BJ (cell line): ENCODE results near the gene ITGB3. TPM values are rescaled to one million over a fixed set of nuclear protein-coding genes. Genes with fewer than 3 reads are reported as not detected.

Experiments used
- CTCF ChIA-PET: fragments of 350-600 bp; formaldehyde crosslinking; extraction: SDS; loops from one replicate; lab custom pipeline; 2021; ENCODE audit warnings: antibody characterized with exemption, inconsistent platforms; lab: Yijun Ruan, JAX
- POLR2A ChIA-PET: fragments of 300-600 bp; sonication (Branson Sonifier 250); formaldehyde crosslinking; extraction: SDS; loops from one replicate; lab custom pipeline; 2021; ENCODE audit warnings: antibody characterized with exemption; lab: Charles Lee
- DNase-seq: peaks from one replicate; pipeline ENCODE4 v3.0.0-alpha.2; 2011; ENCODE audit warnings: low read depth
- H3K27me3 ChIP-seq: 2 replicates; pipeline ENCODE4 v1.6.0; 2011; ENCODE audit warnings: low read length; ENCODE audit not compliant: control insufficient read depth, insufficient read depth
- H3K36me3 ChIP-seq: 2 replicates; pipeline ENCODE4 v1.5.1; 2011; ENCODE audit warnings: low read length; ENCODE audit not compliant: control insufficient read depth, insufficient read depth
- H3K4me3 ChIP-seq: 2 replicates; pipeline ENCODE4 v1.5.1; 2011; ENCODE audit warnings: low read depth, mild to moderate bottlenecking, control low read depth, low read length
- polyA plus RNA-seq: library from polyadenylated mRNA; depleted of rRNA; stranded (reverse); fragments of >200 nt; gene quantifications from 2 replicates; pipeline ENCODE4 v1.2.3, GENCODE V29; 2011
- TF ChIP-seq, protein P1 (sequence below): IDR thresholded peaks from 2 replicates; pipeline ENCODE4 v1.5.1; 2011; ENCODE audit warnings: low read depth, mild to moderate bottlenecking, control low read depth, inconsistent platforms, low read length, moderate library complexity; ENCODE audit not compliant: insufficient read depth

Gene ITGB3
- polyA plus RNA-seq, 1 experiment: 6.3 TPM

DNA sequence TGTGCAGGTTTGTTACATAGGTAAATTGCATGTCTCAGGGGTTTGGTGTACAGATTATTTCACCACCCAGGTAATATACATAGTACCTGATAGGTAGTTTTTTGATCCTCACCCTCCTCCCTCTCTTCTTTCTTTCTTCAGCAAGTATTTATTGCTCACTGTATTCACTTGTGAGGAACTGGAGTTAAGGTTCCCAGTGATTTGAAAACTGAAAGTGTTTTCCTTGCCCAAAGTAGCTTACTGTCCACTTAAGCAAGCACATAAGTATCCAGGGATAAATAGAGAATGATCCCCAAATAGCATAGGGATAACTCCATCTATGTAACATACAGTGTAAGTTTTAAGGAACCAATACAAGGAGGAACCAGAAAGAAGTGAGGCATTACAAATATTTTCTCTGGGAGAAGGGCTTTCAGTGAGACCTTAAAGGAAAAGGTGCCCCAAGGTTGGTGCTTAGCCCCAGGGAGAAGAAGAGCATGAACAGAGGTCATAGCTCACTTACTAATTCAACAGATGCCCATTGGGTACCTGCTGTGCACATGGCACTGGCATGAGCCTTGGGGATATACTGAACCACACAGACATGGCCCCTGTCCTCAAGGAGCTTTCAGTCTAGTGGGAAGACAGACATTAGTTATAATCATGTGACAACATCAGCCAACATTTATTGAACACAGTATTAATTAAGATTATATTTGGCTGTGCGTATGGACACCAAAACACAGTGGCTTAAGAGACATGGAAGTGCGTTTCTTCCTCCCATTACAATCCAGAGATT, 27.5 kb upstream of the ITGB3 start:
- ChIA-PET POLR2A (no interaction called here), CTCF (interaction anchor here (0.7 to 1.5 kb wide), 2 partner anchors 16 to 91 kb away, joined by 3 read pairs; no protein-coding TSS in a partner anchor)
- TF ChIP-seq, protein P1, sequence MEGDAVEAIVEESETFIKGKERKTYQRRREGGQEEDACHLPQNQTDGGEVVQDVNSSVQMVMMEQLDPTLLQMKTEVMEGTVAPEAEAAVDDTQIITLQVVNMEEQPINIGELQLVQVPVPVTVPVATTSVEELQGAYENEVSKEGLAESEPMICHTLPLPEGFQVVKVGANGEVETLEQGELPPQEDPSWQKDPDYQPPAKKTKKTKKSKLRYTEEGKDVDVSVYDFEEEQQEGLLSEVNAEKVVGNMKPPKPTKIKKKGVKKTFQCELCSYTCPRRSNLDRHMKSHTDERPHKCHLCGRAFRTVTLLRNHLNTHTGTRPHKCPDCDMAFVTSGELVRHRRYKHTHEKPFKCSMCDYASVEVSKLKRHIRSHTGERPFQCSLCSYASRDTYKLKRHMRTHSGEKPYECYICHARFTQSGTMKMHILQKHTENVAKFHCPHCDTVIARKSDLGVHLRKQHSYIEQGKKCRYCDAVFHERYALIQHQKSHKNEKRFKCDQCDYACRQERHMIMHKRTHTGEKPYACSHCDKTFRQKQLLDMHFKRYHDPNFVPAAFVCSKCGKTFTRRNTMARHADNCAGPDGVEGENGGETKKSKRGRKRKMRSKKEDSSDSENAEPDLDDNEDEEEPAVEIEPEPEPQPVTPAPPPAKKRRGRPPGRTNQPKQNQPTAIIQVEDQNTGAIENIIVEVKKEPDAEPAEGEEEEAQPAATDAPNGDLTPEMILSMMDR: no peak
- DNase-seq: no peak
- Histone ChIP-seq H3K4me3 (no peak overlapping the region), H3K36me3 (no peaks in the 10 kb centered on the region), H3K27me3 (no peaks in the 10 kb centered on the region)

DNA sequence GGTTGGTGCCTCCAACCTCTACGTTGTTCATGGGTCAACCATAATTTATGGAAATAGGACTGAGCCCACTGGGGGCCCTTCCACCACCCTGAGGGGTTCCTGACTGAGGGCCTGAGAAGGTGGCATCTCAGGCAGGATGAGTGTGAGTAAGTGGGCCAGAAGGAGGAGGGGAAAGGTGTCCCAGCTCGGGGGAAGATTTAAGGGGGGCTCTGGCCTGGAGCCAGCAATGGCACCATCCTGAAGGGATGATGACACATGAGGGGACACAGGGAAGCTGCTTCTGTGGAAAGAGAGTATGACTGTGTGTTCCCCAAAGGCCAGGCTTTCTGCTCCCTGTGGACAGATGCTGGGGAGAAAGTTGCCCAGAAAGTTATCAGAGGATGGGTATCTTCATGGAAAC, 25.8 kb upstream of the ITGB3 start:
- Histone ChIP-seq H3K36me3 (no peaks in the 10 kb centered on the region), H3K27me3 (no peaks in the 10 kb centered on the region), H3K4me3 (no peak overlapping the region)
- ChIA-PET CTCF (interaction anchor here (0.6 to 1.8 kb wide), 2 partner anchors 16 to 388 kb away, joined by 3 to 11 read pairs; no protein-coding TSS in a partner anchor), POLR2A (no interaction called here)
- DNase-seq: no peak
- TF ChIP-seq, protein P1: no peak

DNA sequence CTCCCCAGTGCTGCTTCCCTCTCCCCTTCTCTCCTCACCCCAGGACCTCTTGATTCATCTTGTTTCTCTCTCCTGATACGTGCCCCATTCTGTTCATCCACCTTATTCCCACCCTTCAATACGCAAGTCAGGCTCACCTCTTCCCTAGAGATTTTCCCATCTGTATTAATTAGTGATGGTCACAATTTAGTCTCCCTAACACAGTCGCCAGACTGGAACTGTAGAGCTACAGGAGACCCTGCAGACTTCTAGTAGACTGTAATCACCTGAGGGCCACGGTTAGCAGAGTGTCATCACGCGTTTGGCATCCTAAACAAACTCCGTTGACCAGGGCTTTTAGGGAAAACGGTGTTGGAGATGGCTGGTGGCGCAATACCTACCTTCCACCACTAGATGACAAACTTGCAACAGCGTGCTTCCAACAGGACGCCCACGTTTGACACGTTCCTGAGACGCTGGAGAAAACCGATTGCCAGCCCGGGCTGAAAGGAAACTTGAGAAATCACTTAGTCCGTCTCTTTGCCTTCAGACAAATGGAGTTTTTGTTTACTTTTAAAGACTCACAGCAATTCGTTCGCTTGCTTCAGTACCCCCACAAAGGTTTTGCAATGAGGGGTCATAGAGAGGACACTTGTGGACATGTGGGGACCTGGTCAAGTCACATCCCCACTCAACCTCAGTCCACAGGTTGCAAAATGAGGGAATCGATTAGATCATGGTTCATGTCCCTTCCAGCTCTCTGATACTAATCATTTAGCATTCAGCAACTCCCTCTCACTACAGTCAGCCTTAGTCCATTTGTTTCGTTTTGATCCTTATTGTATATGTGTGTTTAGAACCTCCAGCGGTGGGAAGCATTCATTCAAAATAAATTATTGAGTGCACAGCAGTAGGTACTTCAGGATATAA, 23.8 kb upstream of the ITGB3 start:
- CTCF ChIA-PET: interaction anchor here (0.6 to 2.2 kb wide), 33 partner anchors 8 to 386 kb away, joined by 3 to 26 read pairs (median 4); no protein-coding TSS in a partner anchor
- TF ChIP-seq, protein P1: peak; percentile 99
- Histone ChIP-seq H3K27me3 (no peaks in the 10 kb centered on the region), H3K4me3 (no peak overlapping the region), H3K36me3 (no peaks in the 10 kb centered on the region)
- POLR2A ChIA-PET: interaction anchor here (0.5 kb wide), 1 partner anchor 281 kb away, joined by 15 read pairs; no protein-coding TSS in a partner anchor
- peak; percentile 64 for DNase-seq

DNA sequence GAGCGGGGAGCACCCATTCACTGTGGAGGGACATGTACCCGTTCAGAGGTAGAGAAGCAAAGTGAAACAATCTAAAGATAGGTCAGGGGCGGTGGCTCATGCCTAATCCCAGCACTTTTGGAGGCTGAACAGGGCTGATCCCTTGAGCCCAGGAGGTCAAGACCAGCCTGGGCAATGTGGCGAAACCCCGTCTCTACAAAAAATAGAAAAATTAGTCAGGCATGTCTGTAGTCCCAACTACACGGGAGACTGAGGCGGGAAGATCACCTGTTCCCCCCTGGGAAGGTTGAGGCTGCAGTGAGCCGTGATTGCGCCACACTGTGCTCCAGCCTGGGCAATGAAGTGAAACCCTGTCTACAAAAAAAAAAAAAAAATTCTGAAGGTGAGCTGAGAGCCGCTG, 22.8 kb upstream of the ITGB3 start:
- DNase-seq: no peak
- H3K36me3 ChIP-seq: no peaks in the 10 kb centered on the region
- no peaks in the 10 kb centered on the region for H3K27me3 ChIP-seq
- CTCF ChIA-PET: interaction anchor here (0.7 to 2.2 kb wide), 15 partner anchors 8 to 385 kb away, joined by 3 to 26 read pairs (median 4); no protein-coding TSS in a partner anchor
- H3K4me3 ChIP-seq: no peak overlapping the region
- POLR2A ChIA-PET: no interaction called here
- TF ChIP-seq, protein P1: no peak

DNA sequence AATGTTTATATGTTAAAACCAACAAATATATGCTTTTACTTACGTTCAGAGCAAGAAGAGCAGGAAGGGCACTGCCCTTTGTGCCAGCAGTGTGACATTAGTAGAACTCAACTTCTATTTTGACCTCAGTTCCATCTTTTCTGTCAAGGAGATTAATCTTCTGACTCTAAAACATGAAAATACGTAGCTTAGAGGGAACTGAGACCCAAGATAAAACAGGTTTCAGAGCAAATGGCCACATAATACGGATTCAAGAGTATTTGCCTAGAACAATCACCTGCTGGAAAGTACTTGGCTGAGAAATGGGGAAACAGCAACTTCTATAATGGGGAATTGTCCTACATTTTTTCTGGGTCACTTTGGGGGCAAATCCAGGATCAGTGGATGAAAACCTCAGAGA, 22.3 kb upstream of the ITGB3 start:
- H3K36me3 ChIP-seq: no peaks in the 10 kb centered on the region
- no peak overlapping the region for H3K4me3 ChIP-seq
- ChIA-PET POLR2A (no interaction called here), CTCF (interaction anchor here (0.6 to 2.8 kb wide), 4 partner anchors 35 to 84 kb away, joined by 3 to 10 read pairs (median 5); no protein-coding TSS in a partner anchor)
- no peak for DNase-seq
- TF ChIP-seq, protein P1: no peak
- H3K27me3 ChIP-seq: no peaks in the 10 kb centered on the region
